NCI-H2107 treated with DMSO at 0.1 percent for 48 hours (cell line): ENCODE data around the gene VGF.

ENCODE experiments used
- DNase-seq: peaks from one replicate; lab custom pipeline; 2025; ENCODE audit not compliant: unreplicated experiment; lab: John Stamatoyannopoulos, UW

The VGF gene

GRCh38 chr7:101166909-101167644 lies 1.7 kb upstream of the VGF start:
- DNase-seq: no peak

DNA sequence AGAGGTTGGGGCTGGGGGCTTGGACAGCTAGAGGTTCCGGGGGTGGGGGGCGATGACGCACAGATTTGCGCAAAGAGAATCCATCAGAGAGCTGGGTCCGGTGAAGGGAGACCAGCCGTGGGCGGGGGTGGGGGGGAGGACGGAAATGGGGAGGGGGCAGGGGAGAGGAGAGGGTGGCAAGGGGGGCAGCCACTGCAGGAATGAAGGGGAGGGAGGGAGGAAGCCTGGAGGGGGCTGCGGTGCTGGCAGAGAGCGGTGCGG lies 1.2 kb upstream of the VGF start:
- DNase-seq: no peak

DNA sequence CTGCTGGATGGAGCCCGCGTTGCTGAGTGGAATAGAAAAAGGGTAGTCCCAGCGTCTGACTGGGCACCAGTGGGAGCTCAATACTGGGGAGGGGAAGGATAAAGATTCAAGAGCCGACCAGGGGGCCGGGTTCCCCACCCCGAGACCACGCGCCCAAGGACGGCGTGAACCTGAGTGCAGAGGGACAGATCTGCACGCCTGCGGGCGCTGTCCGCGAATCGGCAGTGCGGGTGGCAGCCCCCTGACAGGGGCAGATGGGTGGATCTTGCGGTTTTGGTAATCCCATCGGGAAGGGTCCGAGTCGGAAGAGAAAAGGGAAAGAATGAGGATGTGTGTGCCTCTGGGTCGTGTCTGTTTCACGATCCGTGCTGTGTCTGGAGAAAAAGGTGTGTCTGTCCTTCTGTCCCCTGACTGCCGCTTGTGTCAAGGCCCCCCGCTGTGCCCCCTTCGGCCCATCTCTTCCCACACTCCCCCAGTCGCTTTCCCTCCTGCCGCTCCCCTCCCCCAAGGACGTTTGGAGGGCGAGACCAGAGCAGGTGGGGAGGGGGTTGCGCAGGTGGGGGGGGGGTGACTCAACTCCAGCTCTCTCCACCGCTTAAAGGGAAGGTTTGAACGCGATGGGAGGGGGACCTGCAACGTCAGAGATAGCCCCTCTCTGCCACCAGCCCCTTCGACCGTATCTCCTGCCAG lies 734 bp upstream of the VGF start:
- no peak for DNase-seq

- DNase-seq: no peak
Observed at GRCh38 chr7:101164071-101164840, 1.1 kb downstream of the VGF start.

GRCh38 chr7:101163279-101164070 lies 1.9 kb downstream of the VGF start:
- no peak for DNase-seq

- DNase-seq: no peak
Observed at GRCh38 chr7:101162551-101163278, 2.7 kb downstream of the VGF start.

- DNase-seq: no peak
Observed at GRCh38 chr7:101161692-101162471, 3.5 kb downstream of the VGF start.

GRCh38 chr7:101160910-101161309 lies 4.5 kb downstream of the VGF start:
- no peak for DNase-seq

DNA sequence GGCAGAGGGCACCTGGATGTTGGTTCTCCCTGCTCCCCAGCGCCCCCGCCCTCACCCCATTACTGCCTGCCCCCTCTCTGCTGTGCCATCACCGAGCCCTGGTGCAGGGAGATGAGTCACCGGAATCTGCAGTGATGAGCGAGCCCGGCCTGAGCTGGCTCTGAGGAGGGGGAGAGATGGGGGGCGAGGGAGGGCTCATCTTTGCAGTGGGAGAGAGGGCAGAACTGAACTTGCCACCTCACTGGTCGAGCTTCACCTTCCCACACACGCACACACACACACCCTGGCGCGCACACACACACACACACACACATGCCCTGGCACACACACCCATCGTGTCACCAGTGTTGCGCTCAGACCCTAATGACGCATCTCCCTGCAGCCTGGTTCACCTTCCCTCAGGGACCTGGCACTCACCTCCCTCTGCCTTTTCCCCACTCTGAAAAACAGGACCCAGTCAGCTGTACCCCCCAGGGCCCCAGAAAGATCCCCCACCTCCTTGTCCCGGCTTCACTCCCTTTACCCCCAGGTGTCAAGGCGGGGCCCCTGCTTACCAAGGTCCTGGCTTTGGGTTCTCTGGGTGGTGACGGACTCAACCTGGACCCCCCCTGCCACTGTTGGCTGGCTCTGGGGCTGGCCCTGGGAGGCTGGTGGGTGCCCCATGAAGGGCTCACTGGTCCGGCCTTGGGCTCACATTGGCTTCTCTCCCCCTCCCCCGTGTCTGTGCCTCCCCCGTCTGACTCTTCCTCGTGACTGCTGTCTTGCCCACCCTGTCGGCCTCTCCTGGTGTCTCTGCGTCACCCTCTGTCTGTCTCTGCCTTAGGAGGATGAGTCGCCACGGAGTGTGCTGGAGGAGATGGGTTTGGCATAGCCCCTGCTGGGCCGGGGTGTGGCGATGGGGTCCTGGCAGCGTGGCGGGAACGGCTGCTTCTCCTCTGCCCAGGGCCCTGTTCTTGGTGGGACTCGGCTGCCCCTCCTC lies 5.4 kb downstream of the VGF start:
- DNase-seq: no peak

DNA sequence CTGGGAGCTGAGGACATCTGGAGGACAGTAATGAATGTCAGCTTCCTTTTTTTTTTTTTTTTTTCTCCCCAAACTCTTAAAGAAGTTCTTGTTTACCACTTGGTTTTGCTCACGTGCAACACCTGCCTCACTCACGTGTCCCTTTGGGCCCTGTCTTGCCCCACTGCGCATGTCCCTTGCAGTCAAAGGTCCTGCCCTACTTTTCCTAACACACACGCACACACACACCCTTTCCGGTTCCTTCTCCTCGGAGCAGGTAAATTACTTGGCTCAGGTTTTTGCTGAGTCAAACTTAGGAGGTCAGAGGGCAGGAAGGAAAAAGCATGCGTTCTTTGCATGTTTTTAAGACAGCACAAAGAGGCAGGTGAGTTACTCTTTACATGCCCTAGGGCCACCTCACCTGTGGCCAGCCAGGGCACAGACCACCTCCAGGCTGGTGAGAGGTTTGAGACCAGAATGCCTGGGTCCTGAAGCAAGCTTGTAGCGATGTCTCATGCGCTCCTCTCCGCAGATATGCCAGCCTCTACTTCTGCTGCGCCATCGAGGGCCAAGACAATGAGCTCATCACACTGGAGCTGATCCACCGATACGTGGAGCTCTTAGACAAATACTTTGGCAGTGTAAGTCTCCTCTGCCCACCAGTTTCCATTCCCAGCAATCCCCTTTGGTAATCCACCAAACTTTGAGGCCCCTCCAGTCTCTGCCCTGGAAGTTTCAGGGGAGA lies 8.3 kb downstream of the VGF start:
- no peak for DNase-seq

DNA sequence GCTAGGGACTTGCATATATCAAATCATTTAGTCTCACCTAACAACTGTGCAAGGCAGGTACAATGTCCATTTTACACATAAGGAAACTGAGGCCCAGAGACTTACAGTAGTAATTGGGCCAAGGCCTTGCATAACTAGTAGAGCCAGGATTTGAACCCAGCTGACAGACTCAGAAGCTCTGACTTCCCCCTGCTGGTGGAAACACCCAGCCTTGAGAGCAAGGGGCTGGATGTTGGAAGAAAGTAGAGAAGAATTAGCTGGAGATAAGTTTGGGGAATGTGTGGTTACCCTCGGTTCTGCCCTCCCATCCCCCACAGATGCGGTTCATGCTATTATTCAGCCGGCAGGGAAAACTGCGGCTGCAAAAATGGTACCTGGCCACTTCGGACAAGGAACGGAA lies 9.1 kb downstream of the VGF start:
- no peak for DNase-seq

DNA sequence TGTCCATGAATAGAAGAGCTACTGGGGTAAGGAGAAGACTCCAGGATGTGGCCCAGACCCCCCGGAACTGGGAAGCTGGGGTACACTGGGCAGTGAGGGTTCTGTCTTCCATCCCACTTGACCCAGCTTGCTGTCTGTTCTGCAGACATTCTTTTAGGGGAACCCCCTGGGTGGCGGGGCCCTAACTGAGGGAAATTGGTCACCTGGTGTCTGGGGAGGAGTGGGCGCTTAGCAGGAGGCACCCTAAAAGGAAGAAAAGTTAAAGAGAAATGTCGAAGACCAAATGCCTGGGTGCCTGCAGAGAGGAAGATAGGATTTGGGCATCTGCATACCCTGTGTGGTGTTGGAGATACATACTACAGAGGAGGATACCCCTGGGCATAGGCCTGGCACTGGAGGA lies 10.1 kb downstream of the VGF start:
- no peak for DNase-seq

- DNase-seq: no peak
Observed at GRCh38 chr7:101154693-101155102, 10.7 kb downstream of the VGF start.

DNA sequence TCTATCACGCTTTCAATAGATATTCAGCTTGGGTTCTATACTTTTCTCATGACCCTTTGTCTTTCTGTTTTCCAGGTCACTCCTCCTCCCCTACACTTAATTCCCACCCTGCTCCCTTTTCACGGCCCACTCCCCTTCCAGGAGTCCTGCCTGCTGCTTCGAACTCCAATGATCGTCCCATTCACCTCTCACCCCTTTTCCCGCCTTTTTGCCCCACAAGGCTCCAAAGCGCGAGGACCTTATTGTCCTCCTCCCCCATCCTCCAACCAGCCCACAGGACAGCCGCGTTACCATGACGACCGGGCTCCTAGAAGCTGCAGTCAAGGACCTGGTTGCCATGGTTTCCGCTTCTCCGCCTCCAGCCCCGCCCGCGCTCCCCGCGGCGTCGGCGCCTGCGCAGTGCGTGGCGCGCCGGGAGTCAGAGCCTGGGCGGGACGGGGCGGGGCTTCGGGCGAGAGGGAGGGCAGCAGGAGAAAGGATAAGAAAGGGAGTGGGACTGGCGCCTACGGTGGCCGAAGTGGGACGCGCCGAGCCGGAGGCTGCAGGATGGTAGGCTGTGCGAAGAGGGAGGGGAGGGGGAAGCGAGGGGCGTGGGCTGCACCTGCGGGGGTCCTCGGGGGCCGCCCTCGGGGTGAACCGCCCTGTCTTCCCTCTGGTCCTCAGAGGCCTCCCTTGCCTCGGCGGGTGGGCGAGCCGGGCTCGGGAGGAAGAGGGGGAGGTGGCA lies 11.2 kb downstream of the VGF start, which contains the start of gene AP1S1:
TSS of gene AP1S1 (plus strand) at position 508 of the 724 bp plus-strand sequence. CDS start at position 547, 39 bp downstream.
- DNase-seq: peak; percentile 85

- no peak for DNase-seq
Observed at GRCh38 chr7:101151908-101152651, 13.3 kb downstream of the VGF start.

GRCh38 chr7:101140746-101141382 lies 24.5 kb downstream of the VGF start:
- DNase-seq: no peak
